ENCODE data around the gene HACD2. TPM values are rescaled to one million over a fixed set of nuclear protein-coding genes. Genes with fewer than 3 reads are reported as not detected.

HACD2 gene
- total and polyA plus RNA-seq, 12 donors, result 6.8 to 14.1 (median 10.6) TPM

- TF ChIP-seq, protein P1, sequence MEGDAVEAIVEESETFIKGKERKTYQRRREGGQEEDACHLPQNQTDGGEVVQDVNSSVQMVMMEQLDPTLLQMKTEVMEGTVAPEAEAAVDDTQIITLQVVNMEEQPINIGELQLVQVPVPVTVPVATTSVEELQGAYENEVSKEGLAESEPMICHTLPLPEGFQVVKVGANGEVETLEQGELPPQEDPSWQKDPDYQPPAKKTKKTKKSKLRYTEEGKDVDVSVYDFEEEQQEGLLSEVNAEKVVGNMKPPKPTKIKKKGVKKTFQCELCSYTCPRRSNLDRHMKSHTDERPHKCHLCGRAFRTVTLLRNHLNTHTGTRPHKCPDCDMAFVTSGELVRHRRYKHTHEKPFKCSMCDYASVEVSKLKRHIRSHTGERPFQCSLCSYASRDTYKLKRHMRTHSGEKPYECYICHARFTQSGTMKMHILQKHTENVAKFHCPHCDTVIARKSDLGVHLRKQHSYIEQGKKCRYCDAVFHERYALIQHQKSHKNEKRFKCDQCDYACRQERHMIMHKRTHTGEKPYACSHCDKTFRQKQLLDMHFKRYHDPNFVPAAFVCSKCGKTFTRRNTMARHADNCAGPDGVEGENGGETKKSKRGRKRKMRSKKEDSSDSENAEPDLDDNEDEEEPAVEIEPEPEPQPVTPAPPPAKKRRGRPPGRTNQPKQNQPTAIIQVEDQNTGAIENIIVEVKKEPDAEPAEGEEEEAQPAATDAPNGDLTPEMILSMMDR (IDR thresholded peaks at IDR 0.05), result no peak
- no peak for ATAC-seq
Measured at GRCh38 chr3:123540285-123540684, 44.6 kb downstream of the HACD2 start.

GRCh38 chr3:123536153-123536895 lies 48.5 kb downstream of the HACD2 start:
- Histone ChIP-seq H3K9me3 (no peaks in the 10 kb centered on the region), H3K4me1 (no peaks in the 10 kb centered on the region), H3K36me3 (no peaks in the 10 kb centered on the region), H3K27ac (no peak overlapping the region), H3K27me3 (no peaks in the 10 kb centered on the region), H3K4me3 (no peak overlapping the region)
- ATAC-seq (no peak), DNase-seq (no peak)
- intact Hi-C loops (cut with DNase I), result no loop called here
- 89 to 93% methylated on average over 5 of the region's 5 CpGs for WGBS, 2 donors
- TF ChIP-seq, protein P1 (IDR thresholded peaks at IDR 0.05), result no peak

More at GRCh38 chr3:123540285-123540684, 44.6 kb downstream of the HACD2 start:
- intact Hi-C loops (cut with DNase I), result loop anchor here in 1 of 10 donors (10.0 kb wide), 1 partner anchor 85 kb away; no protein-coding TSS in a partner anchor
- Histone ChIP-seq H3K4me3 (no peak overlapping the region), H3K27me3 (no peaks in the 10 kb centered on the region), H3K27ac (no peak overlapping the region), H3K9me3 (no peaks in the 10 kb centered on the region), H3K36me3 (no peaks in the 10 kb centered on the region), H3K4me1 (no peaks in the 10 kb centered on the region)
- 57 to 60% methylated on average over 2 of the region's 2 CpGs for WGBS, 2 donors
- no peak for DNase-seq

DNA sequence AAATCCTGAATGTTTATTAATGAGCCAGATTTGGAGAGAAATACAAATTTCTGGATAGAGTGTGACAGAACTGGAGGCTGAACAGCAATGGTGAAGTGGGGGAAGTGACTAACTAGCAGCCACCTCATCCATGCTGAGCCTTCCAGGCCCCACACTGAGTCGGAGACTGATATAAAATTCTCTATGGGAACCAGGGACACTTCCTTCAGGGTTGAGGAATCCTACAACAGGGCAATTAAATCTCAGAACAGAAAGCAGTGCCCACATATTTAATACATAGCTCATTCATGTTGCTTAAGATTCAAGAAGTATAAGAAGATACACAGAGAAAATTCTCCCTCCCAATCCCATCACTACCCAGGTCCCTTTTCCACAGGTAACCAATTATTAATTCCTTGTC lies 49.3 kb downstream of the HACD2 start:
- Histone ChIP-seq H3K27me3 (no peaks in the 10 kb centered on the region), H3K9me3 (no peaks in the 10 kb centered on the region), H3K36me3 (no peaks in the 10 kb centered on the region), H3K27ac (no peak overlapping the region), H3K4me3 (no peak overlapping the region), H3K4me1 (no peaks in the 10 kb centered on the region)
- ATAC-seq (no peak), DNase-seq (no peak)
- intact Hi-C loops (cut with DNase I), result no loop called here
- WGBS, 2 donors, result 87 to 93% methylated on average over 1 of the region's 1 CpG
- TF ChIP-seq, protein P1 (IDR thresholded peaks at IDR 0.05), result no peak

DNA sequence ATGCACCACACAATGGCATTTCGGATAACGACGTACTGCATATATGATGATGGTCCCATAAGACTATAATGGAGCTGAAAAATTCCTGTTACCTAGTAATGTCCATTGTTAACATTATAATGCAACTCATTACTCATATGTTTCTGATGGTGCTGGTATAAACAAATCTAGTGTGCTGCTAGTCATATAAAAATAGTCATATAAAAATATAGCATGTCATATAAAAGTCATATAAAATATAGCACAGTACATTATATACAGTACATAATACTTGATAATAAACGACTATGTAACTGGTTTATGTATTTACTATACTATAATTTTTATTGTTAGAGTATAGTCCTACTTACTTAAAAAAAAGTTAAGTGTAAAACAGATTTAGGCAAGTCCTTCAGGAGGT lies 50.6 kb downstream of the HACD2 start:
- H3K4me1 ChIP-seq, result no peaks in the 10 kb centered on the region
- DNase-seq (no peak), ATAC-seq (no peak)
- intact Hi-C loops (cut with DNase I), result no loop called here
- no peaks in the 10 kb centered on the region for H3K9me3 ChIP-seq
- 95% methylated on average over 4 of the region's 4 CpGs for WGBS, 2 donors
- H3K27me3 ChIP-seq, result no peaks in the 10 kb centered on the region
- no peak overlapping the region for H3K27ac ChIP-seq
- TF ChIP-seq, protein P1 (IDR thresholded peaks at IDR 0.05), result no peak
- no peaks in the 10 kb centered on the region for H3K36me3 ChIP-seq
- no peak overlapping the region for H3K4me3 ChIP-seq
